Breast epithelium (tissue), 3 donors: ENCODE measurements around the gene NXNL1.

Experiments used
- CTCF ChIP-seq, 3 donors: fragments of 450-650 bp; IDR thresholded peaks; one replicate each; pipeline ENCODE4 v1.5.1; 2016 to 2017; ENCODE audit warnings: antibody characterized with exemption in 3 of 3, mild to moderate bottlenecking in 3 of 3, moderate library complexity in 3 of 3
- POLR2AphosphoS5 ChIP-seq, 3 donors: sonication (generic); formaldehyde crosslinking; IDR thresholded peaks; one replicate each; pipeline ENCODE4 v1.6.1; 2017; ENCODE audit warnings: antibody characterized with exemption in 3 of 3

- TF ChIP-seq CTCF (IDR thresholded peaks at IDR 0.05) (peak in 1 of 3 donors; percentile 5), POLR2AphosphoS5 (IDR thresholded peaks at IDR 0.05) (peak in 1 of 3 donors; percentile 12)
Observed at GRCh38 chr19:17469092-17469480, 8.4 kb upstream of the NXNL1 start.
